GM10847 (cell line): ENCODE data around the gene PLD6.

ENCODE experiments used
- POLR2A ChIP-seq: IDR thresholded peaks from 2 replicates; pipeline ENCODE4 v1.6.1; 2011; ENCODE audit not compliant: insufficient read length; ENCODE audit errors: extremely low read depth

PLD6 gene

DNA sequence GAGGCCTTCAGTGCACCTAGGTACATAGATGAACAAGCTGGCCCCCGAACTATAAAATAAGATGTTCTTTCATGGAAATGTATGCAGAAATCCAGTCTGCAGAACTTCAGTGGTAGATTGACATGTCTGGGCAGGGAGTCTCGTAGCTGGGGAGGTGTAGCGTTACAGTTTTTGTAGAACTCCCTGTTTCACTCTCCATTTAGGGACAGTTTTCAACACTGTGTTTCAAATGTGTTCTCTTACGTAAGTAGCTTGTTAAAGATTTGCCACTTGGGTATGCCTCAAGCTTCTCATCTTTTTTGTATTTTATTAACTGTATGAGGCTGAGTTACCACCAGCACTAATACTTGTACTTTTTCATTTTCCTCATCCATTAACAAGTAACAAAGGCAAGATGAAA lies 46.6 kb downstream of the PLD6 start:
- TF ChIP-seq POLR2A, result no peak

DNA sequence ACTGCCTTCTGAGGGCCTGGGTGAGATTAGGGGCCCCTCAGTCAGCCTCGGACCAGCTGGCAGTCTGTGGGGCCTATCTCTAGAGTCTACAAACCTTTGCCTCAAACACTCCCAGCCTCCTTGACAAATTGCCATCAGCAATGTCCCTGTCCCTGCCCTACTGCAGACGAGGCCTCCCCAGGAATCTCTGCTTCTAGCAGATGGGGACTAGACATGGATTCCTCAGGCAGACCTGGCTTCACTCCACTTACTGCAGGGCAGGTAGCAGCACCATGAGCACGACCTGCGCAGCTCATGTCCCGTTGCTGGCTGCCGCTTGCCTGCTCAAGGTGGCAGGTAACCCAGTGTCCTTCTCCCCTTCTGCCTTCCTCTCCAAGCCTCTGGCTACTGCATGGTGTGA lies 49.1 kb downstream of the PLD6 start:
- TF ChIP-seq POLR2A, result no peak

DNA sequence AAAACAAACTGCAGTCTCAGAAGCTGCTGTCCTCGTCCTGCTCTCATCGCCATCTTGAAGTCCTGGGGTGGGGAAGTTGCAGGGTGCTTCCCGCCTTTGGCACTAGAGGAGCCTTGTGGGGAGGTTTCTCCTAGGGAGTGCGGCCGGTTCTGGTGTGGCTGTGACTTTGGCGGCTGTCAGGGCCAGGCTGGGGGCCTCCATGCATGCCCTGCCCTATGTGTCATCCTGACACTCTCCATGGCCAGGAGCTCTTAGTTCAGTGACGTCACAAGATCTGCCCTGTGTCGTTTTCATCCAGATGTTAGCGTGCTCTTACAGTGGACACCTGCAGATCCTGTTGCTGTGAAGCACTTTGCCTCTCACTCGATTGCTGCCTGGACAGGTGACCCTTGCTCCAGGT lies 49.6 kb downstream of the PLD6 start:
- no peak for TF ChIP-seq POLR2A

DNA sequence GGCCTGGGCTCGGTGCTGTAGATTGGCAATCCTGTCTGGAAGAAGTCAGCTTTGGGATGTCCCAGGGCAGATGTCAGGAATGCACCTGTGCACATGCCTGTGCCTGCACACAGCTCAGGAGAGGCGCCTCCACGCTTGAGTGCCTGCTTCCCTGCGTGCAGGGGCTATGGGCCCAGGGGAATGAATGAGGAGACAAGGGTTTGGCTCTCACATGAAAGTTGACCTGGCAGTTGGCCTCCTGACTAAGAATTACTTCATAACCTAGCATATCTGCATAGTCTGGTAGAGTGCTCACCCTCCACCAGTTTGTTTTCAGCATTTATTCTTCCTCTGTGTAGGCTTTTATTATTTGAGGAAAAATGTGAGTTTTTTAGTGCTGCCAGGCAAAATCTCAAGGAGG lies 50.0 kb downstream of the PLD6 start:
- TF ChIP-seq POLR2A, result no peak

DNA sequence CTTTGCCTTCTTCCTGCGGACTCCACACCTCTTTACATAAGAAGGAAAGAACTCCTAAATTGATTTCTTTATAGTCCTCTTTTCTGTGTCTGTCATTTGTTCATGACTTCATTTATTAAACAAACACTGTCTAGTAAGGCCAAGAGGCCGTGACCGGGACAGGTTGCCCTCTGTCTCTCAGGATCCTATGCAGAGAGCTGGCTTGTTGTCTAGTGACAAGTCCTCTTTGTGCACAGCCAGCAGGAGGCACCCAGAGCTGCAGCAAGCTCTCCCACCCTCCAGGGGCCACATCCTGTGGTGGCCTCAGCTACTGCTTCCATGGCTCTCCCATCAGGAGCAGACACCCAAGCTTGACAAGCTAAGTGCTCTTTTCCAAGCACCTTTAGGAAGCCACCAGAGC lies 50.6 kb downstream of the PLD6 start:
- TF ChIP-seq POLR2A, result no peak

DNA sequence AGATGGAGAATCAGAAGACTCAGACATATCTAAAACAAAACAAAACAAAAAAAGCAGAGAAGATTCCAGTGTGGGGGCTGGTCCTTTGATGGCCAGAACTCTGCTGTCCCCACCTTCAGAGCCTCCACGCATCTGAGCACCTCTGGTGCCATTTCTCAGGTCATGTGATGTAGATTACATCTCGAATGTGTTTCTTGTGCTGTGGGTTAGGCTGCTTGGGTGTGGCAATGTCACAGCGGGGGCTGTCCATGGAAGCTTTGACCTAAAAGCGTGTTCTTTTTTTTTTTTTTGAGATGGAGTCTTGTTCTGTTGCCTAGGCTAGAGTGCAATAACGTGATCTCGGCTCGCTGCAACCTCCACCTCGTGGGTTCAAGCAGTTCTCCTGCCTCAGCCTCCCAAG lies 51.2 kb downstream of the PLD6 start:
- TF ChIP-seq POLR2A, result no peak

DNA sequence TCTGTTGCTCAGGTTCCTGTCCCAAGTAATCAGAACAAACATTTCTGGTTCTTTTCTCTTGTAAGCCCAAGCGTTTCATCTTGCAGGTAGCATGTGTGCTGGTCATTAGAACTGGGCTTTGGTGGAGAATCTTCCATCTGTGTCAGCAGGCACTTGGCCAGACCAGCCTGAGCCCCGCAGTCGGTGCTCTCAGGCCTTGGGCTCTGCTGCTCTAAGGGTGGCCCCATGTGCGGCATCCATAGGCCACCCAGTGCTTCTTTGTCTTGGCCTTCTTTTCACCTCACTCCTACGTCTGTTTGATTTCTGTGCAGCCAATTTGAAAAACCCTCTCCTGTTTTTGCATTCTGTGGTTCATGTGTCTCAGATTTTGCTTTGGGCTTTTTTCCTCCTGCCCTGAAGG lies 51.6 kb downstream of the PLD6 start:
- no peak for TF ChIP-seq POLR2A

DNA sequence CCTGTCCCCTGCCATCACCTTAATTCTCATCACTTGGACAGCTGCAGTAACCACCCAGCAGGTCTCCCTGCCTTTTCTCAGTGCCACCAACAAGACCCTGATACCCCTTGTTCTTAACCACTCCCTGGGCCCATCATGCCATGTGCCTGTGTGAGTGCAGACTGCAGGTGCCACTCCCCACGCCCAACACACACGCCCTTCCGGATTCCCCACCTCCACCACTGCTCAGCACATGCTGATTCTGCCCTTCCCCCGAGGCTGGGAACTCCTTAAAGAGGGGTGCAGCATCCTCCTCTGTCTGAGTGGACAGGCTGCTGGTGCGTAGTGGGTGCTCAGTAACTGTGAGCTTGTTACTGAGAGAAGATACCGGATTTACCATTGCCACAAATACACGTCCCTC lies 52.4 kb downstream of the PLD6 start:
- TF ChIP-seq POLR2A, result no peak

DNA sequence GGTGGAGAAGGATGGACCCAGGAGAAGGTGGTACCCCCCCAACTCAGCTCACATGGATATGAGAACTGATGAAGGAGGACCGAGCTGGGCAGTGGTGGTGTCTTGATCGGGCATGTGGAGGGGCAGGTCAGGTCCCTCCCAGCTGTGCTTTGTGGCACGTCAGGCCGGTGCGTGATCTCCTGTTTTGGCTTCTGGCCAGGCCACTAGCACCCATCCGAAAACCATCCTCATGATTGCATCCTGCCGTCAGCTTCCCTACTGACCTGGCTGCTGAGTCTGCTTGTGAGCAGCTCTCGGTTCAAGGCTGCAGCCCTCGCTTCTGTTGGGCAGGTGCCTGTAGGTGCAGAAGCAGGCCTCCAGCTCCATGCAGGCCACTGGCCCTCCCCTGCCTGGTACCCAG lies 53.1 kb downstream of the PLD6 start:
- no peak for TF ChIP-seq POLR2A

DNA sequence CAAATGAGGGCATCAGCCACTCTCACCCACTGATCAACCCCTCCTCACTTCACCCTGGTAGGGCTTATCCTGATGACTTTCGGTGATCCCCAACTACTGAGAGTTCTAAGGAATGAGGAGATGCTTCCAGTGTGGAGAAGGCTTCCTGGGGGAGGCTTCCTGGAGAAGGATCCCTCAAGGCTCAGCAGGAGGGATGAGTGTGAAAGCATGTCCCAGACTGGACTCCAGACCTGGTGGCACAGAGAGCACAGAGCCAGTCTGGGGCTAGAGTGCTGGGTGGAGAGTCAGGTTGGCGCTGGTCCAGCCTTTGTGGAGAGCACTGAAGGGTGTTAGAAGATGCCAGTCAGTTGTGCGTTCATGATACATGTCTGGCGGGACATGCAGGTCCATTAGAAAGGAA lies 53.7 kb downstream of the PLD6 start:
- TF ChIP-seq POLR2A, result no peak

DNA sequence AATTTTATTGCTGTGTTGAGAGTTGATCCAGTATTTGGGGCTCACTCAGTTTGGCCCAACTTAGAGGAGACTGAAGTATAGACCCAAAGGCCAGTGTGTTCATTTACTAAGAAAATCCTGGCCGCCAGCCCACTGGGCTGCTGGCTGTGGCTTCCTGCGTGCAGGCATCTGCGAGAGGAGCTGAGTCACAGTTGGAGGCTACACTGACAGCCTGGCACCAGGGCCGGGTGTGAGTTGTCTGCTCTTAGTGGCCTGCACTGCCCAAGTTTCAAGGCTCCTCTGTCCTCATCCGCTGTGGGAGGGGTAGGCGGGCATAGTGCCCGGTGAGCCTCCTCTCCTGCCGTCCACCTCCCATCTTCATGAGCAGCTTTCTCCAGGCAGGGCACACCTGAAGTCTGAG lies 54.2 kb downstream of the PLD6 start:
- TF ChIP-seq POLR2A, result no peak

DNA sequence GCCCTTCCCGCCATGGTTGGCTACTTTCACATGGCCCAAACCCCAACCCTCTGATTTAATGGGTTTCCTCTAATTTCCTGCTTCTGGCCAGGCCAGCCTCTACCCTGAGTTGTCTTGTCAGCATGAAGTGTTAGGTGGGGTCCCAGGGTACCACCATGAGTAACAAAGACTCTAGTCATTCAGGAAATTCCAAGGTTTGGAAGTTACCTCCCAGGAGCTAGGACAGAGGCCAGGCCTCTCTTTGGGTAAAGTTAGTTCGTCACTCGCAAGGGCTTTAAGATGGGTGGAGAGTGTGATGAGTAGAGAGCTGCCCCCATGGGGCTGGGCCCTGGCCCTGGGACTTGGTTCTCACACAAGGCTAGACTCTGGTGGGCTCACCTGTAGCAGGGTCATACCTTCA lies 54.6 kb downstream of the PLD6 start:
- TF ChIP-seq POLR2A, result no peak

DNA sequence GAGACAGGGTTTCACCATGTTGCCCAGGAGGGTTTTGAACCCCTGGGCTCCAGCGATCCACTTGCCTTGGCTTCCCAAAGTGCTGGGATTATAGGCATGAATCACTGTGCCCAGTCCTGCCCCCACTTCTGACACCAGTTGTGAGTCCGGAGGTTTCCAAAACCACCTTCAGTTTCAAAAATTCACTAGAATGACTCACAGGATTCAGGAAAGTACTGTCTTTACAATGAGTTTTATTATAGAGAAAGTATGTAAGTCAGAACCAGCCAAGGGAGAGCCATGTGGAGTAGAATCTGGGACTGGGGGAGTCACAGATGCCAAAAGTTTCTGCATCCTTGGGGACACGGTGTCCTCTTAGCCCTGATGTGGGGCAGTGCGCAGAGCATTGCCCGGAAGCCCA lies 55.1 kb downstream of the PLD6 start:
- TF ChIP-seq POLR2A, result no peak
